Stimulated activated CD8-positive, alpha-beta memory T cell treated with anti-CD3 and anti-CD28 coated beads, Interleukin-15, amount 100 ng/mL, for 1 hour (primary cell): Measurements from ENCODE around the gene SPIB.
A peak's percentile ranks its signal among the peaks of the same experiment; 100 is the strongest.
"Not testable (repeated sequence)": the region's sequence is repeated elsewhere in the genome, so short reads cannot be mapped to it uniquely, and the experiment has no call there.

Source experiments
- DNase-seq: peaks from one replicate; pipeline ENCODE4 v3.0.0-alpha.2; 2020; ENCODE audit warnings: low read depth

Gene SPIB

GRCh38 chr19:50473336-50473735 lies 54.6 kb downstream of the SPIB start:
- DNase-seq: not testable (repeated sequence)

- DNase-seq: no peak
Observed at GRCh38 chr19:50475101-50475568, 56.4 kb downstream of the SPIB start.

GRCh38 chr19:50475736-50476223 lies 57.0 kb downstream of the SPIB start:
- DNase-seq: no peak

- peak; percentile 76 for DNase-seq
Observed at GRCh38 chr19:50476224-50476906, 57.6 kb downstream of the SPIB start, which contains the start of the genes EMC10 and GARIN5A. TSS of gene EMC10 (plus strand) at chr19:50476507. CDS start at chr19:50476545, 38 bp downstream. TSS of gene GARIN5A (minus strand) at chr19:50476848. CDS start at chr19:50476388, 460 bp downstream.

GRCh38 chr19:50476907-50477238 lies 58.1 kb downstream of the SPIB start:
- DNase-seq: no peak

- DNase-seq: no peak
Observed at GRCh38 chr19:50477751-50478515, 59.2 kb downstream of the SPIB start.

GRCh38 chr19:50478901-50479715 lies 60.4 kb downstream of the SPIB start:
- no peak for DNase-seq

- no peak for DNase-seq
Observed at GRCh38 chr19:50479761-50480251, 61.1 kb downstream of the SPIB start.

GRCh38 chr19:50480281-50481111 lies 61.8 kb downstream of the SPIB start:
- DNase-seq: no peak
